H1 (cell line): ENCODE results near the gene SBSN. TPM values are rescaled to one million over a fixed set of nuclear protein-coding genes. Genes with fewer than 3 reads are reported as not detected.

Experiments used
- CTCF ChIA-PET: fragments of 300-600 bp; sonication (Branson Sonifier 250); formaldehyde crosslinking; loops from one replicate; lab custom pipeline; 2021; ENCODE audit not compliant: partially characterized antibody; lab: Charles Lee
- POLR2A ChIA-PET: fragments of 300-600 bp; sonication (Branson Sonifier 250); formaldehyde crosslinking; loops from one replicate; lab custom pipeline; 2021; ENCODE audit warnings: inconsistent platforms; ENCODE audit not compliant: partially characterized antibody; lab: Charles Lee
- DNase-seq, 2 experiments: peaks; one replicate each; pipeline versions ENCODE4 v3.0.0 to v3.0.0-alpha.2; 2010 to 2022; ENCODE audit warnings: low spot score in 2 of 2, low read depth in 1 of 2, mixed read lengths in 1 of 2
- FAIRE-seq: peaks from 2 replicates; lab custom pipeline; 2011; peaks lifted over from hg19 to GRCh38; lab: Jason Lieb, UNC
- H2AFZ ChIP-seq: 2 replicates; pipeline ENCODE4 v1.8.1; 2012; ENCODE audit warnings: low read length, inconsistent platforms
- H2AK5ac ChIP-seq: 2 replicates; pipeline ENCODE4 v1.6.1; 2013; ENCODE audit warnings: low read depth, low read length
- H2BK120ac ChIP-seq: replicated peaks from 2 replicates; pipeline ENCODE3; 2013; ENCODE audit warnings: low read depth, low read length, inconsistent platforms
- H2BK12ac ChIP-seq: 2 replicates; pipeline ENCODE4 v1.6.1; 2013; ENCODE audit warnings: low read depth, low read length
- H2BK15ac ChIP-seq: 2 replicates; pipeline ENCODE4 v1.6.1; 2013; ENCODE audit warnings: low read length
- H2BK20ac ChIP-seq: 2 replicates; pipeline ENCODE4 v1.6.1; 2013; ENCODE audit warnings: low read length
- H2BK5ac ChIP-seq: 2 replicates; pipeline ENCODE4 v1.6.1; 2013; ENCODE audit warnings: low read depth, low read length
- H3K14ac ChIP-seq: 2 replicates; pipeline ENCODE4 v1.6.1; 2013; ENCODE audit warnings: inconsistent platforms; ENCODE audit not compliant: insufficient read length
- H3K18ac ChIP-seq: 2 replicates; pipeline ENCODE4 v1.6.1; 2013; ENCODE audit warnings: low read length; ENCODE audit errors: extremely low read depth
- H3K23ac ChIP-seq: 2 replicates; pipeline ENCODE4 v1.6.1; 2013; ENCODE audit warnings: inconsistent platforms; ENCODE audit not compliant: insufficient read length
- H3K23me2 ChIP-seq: 2 replicates; pipeline ENCODE4 v1.6.1; 2013; ENCODE audit warnings: low read depth, low read length
- H3K27ac ChIP-seq: 2 replicates; pipeline ENCODE4 v1.6.1; 2011; ENCODE audit warnings: low read depth, low read length, inconsistent platforms
- H3K27me3 ChIP-seq, 4 experiments: replicated peaks in 1 of 4; 1 replicate in 1 of 4; 2 replicates in 3 of 4; pipeline versions ENCODE4 v1.6.1 to v1.8.1; 2011 to 2013; ENCODE audit warnings: low read length in 3 of 4, mild to moderate bottlenecking in 3 of 4, inconsistent platforms in 2 of 4, mixed read lengths in 2 of 4, moderate library complexity in 1 of 4; ENCODE audit not compliant: control insufficient read depth in 3 of 4, insufficient read depth in 3 of 4; ENCODE audit errors: extremely low read depth in 1 of 4
- H3K36me3 ChIP-seq, 4 experiments: 2 replicates each; pipeline versions ENCODE4 v1.6.1 to v1.8.1; 2011 to 2013; ENCODE audit warnings: mild to moderate bottlenecking in 4 of 4, low read length in 3 of 4, moderate library complexity in 2 of 4, control low read depth in 1 of 4, inconsistent platforms in 1 of 4; ENCODE audit not compliant: insufficient read depth in 4 of 4, control insufficient read depth in 2 of 4
- H3K4ac ChIP-seq: replicated peaks from 2 replicates; pipeline ENCODE3; 2013; ENCODE audit warnings: low read length, low read depth, mixed read lengths, inconsistent platforms; ENCODE audit not compliant: insufficient read length
- H3K4me1 ChIP-seq, 4 experiments: replicated peaks in 1 of 4; 1 replicate in 1 of 4; 2 replicates in 3 of 4; pipeline versions ENCODE4 v1.6.1 to v1.8.1; 2011 to 2013; ENCODE audit warnings: low read length in 3 of 4, inconsistent platforms in 2 of 4, mixed read lengths in 1 of 4; ENCODE audit not compliant: insufficient read depth in 4 of 4, control insufficient read depth in 3 of 4
- H3K4me2 ChIP-seq, 2 experiments: 2 replicates each; pipeline versions ENCODE4 v1.6.1 to v1.8.1; 2011 to 2013; ENCODE audit warnings: low read depth in 2 of 2, low read length in 2 of 2, control low read depth in 1 of 2, inconsistent platforms in 1 of 2, mild to moderate bottlenecking in 1 of 2; ENCODE audit not compliant: insufficient read depth in 1 of 2
- H3K4me3 ChIP-seq, 4 experiments: fragments of 200-600, 300-600 bp in 1 of 4; sonication (generic), shearing (Covaris generic), sonication (Bioruptor Twin) in 1 of 4; 2 replicates each; pipeline versions ENCODE4 v1.5.1 to v1.8.1; 2011 to 2016; ENCODE audit warnings: low read length in 4 of 4, low read depth in 3 of 4, control low read depth in 2 of 4, inconsistent platforms in 2 of 4, mild to moderate bottlenecking in 2 of 4, mixed read lengths in 1 of 4, moderate library complexity in 1 of 4; ENCODE audit not compliant: insufficient read depth in 2 of 4; ENCODE audit errors: extremely low read depth in 1 of 4
- H3K56ac ChIP-seq: replicated peaks from 2 replicates; pipeline ENCODE3; 2013; ENCODE audit warnings: low read depth, mild to moderate bottlenecking, mixed read lengths, low read length, inconsistent platforms; ENCODE audit not compliant: insufficient read length
- H3K79me1 ChIP-seq: 2 replicates; pipeline ENCODE4 v1.6.1; 2013; ENCODE audit warnings: low read depth, low read length, control low read depth
- H3K79me2 ChIP-seq, 2 experiments: 2 replicates each; pipeline versions ENCODE4 v1.6.1 to v1.8.1; 2012 to 2013; ENCODE audit warnings: low read length in 2 of 2, mild to moderate bottlenecking in 2 of 2, inconsistent platforms in 1 of 2; ENCODE audit not compliant: insufficient read depth in 2 of 2, control insufficient read depth in 1 of 2
- H3K9ac ChIP-seq, 4 experiments: replicated peaks in 1 of 4; 1 replicate in 1 of 4; 2 replicates in 3 of 4; pipeline versions ENCODE4 v1.6.1 to v1.8.1; 2011 to 2013; ENCODE audit warnings: low read depth in 3 of 4, low read length in 3 of 4, control low read depth in 2 of 4, mild to moderate bottlenecking in 2 of 4, moderate library complexity in 2 of 4, inconsistent platforms in 1 of 4; ENCODE audit errors: extremely low read depth in 1 of 4
- H3K9me3 ChIP-seq, 2 experiments: 2 replicates each; pipeline versions ENCODE4 v1.6.1 to v1.8.1; 2012 to 2013; ENCODE audit warnings: mild to moderate bottlenecking in 2 of 2, moderate library complexity in 2 of 2, control low read depth in 1 of 2, inconsistent platforms in 1 of 2, low read depth in 1 of 2, low read length in 1 of 2, mixed read lengths in 1 of 2; ENCODE audit not compliant: insufficient read depth in 2 of 2
- H4K20me1 ChIP-seq, 2 experiments: replicated peaks in 1 of 2; 2 replicates each; pipeline versions ENCODE3 to v1.8.1; 2011 to 2013; ENCODE audit warnings: inconsistent platforms in 2 of 2, low read length in 2 of 2, mild to moderate bottlenecking in 1 of 2; ENCODE audit not compliant: insufficient read depth in 2 of 2, control insufficient read depth in 1 of 2
- H4K5ac ChIP-seq: 2 replicates; pipeline ENCODE4 v1.6.1; 2013; ENCODE audit warnings: low read length, low read depth, mixed read lengths, inconsistent platforms; ENCODE audit not compliant: insufficient read length
- H4K8ac ChIP-seq: 2 replicates; pipeline ENCODE4 v1.8.0; 2013; ENCODE audit warnings: mild to moderate bottlenecking, moderate library complexity, low read length, inconsistent platforms; ENCODE audit not compliant: insufficient read depth; ENCODE audit errors: extremely low read depth
- H4K91ac ChIP-seq: replicated peaks from 2 replicates; pipeline ENCODE3; 2013; ENCODE audit warnings: low read length, mixed read lengths, inconsistent platforms; ENCODE audit not compliant: insufficient read length
- CBX5 ChIP-seq: fragments of 300-800, 300-1000 bp; sonication (generic); IDR thresholded peaks from 2 replicates; pipeline ENCODE4 v1.7.1; 2016; ENCODE audit warnings: antibody characterized with exemption, low read length, low read depth
- CHD2 ChIP-seq: IDR thresholded peaks from 2 replicates; pipeline ENCODE4 v1.6.1; 2012; ENCODE audit warnings: low read length, improper control_type of control experiment
- CREB1 ChIP-seq: IDR thresholded peaks from 2 replicates; pipeline ENCODE4 v1.6.1; 2012; ENCODE audit warnings: inconsistent platforms
- GABPA ChIP-seq: IDR thresholded peaks from 2 replicates; pipeline ENCODE4 v1.6.1; 2011; ENCODE audit warnings: mild to moderate bottlenecking, low read length, moderate library complexity, borderline replicate concordance; ENCODE audit not compliant: insufficient read depth
- HDAC2 ChIP-seq, 2 experiments: fragments of 300-600 bp in 1 of 2; sonication (generic) in 1 of 2; IDR thresholded peaks; 2 replicates each; pipeline ENCODE4 v1.6.1; 2011 to 2012; ENCODE audit warnings: low read depth in 2 of 2, low read length in 2 of 2, mild to moderate bottlenecking in 2 of 2, moderate library complexity in 2 of 2, borderline replicate concordance in 1 of 2, inconsistent platforms in 1 of 2
- KDM1A ChIP-seq: fragments of 200-600, 300-600 bp; sonication (generic); IDR thresholded peaks from 2 replicates; pipeline ENCODE4 v1.7.1; 2016; ENCODE audit warnings: mild to moderate bottlenecking, low read length, borderline replicate concordance
- MAFK ChIP-seq: IDR thresholded peaks from 2 replicates; pipeline ENCODE4 v1.6.1; 2012; ENCODE audit warnings: low read depth, mild to moderate bottlenecking, improper control_type of control experiment, low read length
- MAX ChIP-seq: IDR thresholded peaks from 2 replicates; pipeline ENCODE4 v1.6.1; 2012; ENCODE audit warnings: inconsistent platforms
- NRF1 ChIP-seq: IDR thresholded peaks from 2 replicates; pipeline ENCODE4 v1.6.1; 2011; ENCODE audit warnings: mild to moderate bottlenecking, low read depth, low read length, improper control_type of control experiment
- PHF8 ChIP-seq: fragments of 200-600 bp; sonication (generic); conservative IDR thresholded peaks from 2 replicates; pipeline ENCODE4 v1.7.1; 2012; ENCODE audit warnings: low read depth, mild to moderate bottlenecking, inconsistent platforms, low read length, moderate library complexity
- RBBP5 ChIP-seq: IDR thresholded peaks from 2 replicates; pipeline ENCODE4 v1.7.1; 2012; ENCODE audit warnings: low read depth, mild to moderate bottlenecking, inconsistent platforms, low read length, moderate library complexity, borderline replicate concordance
- RXRA ChIP-seq: IDR thresholded peaks from 2 replicates; pipeline ENCODE4 v1.6.1; 2011; ENCODE audit warnings: low read depth, mild to moderate bottlenecking, low read length, moderate library complexity; ENCODE audit not compliant: insufficient read depth
- YY1 ChIP-seq: IDR thresholded peaks from 2 replicates; pipeline ENCODE4 v1.6.1; 2011; ENCODE audit warnings: low read depth, mild to moderate bottlenecking, low read length
- WGBS, 2 experiments: shearing (Covaris generic) in 1 of 2; methylation state at CpG; one replicate each; pipeline versions ENCODE4 v1.1.6 to v1.1.7; 2013 to 2015; ENCODE audit warnings: low lambda C conversion rate in 2 of 2, mixed read lengths in 2 of 2, inconsistent platforms in 1 of 2, low coverage in 1 of 2, missing lambda C conversion rate in 1 of 2; ENCODE audit not compliant: insufficient replicate concordance in 2 of 2, insufficient coverage in 1 of 2, insufficient read length in 1 of 2; ENCODE audit errors: extremely low coverage in 1 of 2, missing lambda C conversion rate in 1 of 2; 5-methylcytosine and 5-hydroxymethylcytosine counted together
- polyA plus RNA-seq, 7 experiments: library from polyadenylated mRNA; depleted of rRNA in 3 of 7; stranded (reverse) in 5 of 7; unstranded in 2 of 7; fragments of >200 nt in 5 of 7; fragments of 200-250 nt in 2 of 7; gene quantifications; 1 replicate in 5 of 7; 2 replicates in 1 of 7; 4 replicates in 1 of 7; pipeline versions ENCODE4 v1.2.1 to v1.2.3, GENCODE V29; 2011 to 2013; ENCODE audit warnings: missing spikeins in 2 of 7, mixed read lengths in 2 of 7
- total RNA-seq: library from RNA; stranded (reverse); fragmentation: NEBNext Ultra II Directional; extraction: Animal tissue kit (Norgen Biotek cat#: 25700); gene quantifications from 2 replicates; pipeline ENCODE4 v1.2.1, GENCODE V29; 2021

The SBSN gene
- total and polyA plus RNA-seq, 2 of the 8 experiments (the other 6 are each of a cell fraction or from before 2014, with no cell fraction given), result not detected

- H3K23ac ChIP-seq, result no peak overlapping the region
- H3K79me2 ChIP-seq, result peaks cover 0 to 4% of the 10 kb centered on the region in 2 experiments; a peak in 1 of 4 replicates
- DNase-seq (no peak), FAIRE-seq (no peak)
- H4K20me1 ChIP-seq, result peaks cover 2 to 16% of the 10 kb centered on the region in 2 experiments
- H3K36me3 ChIP-seq, result peaks cover 26 to 68% (median 54%) of the 10 kb centered on the region in 4 experiments
- H2AK5ac ChIP-seq, result no peak overlapping the region
- H2BK5ac ChIP-seq, result no peak overlapping the region
- no peak overlapping the region for H4K91ac ChIP-seq
- H4K8ac ChIP-seq, result peak overlapping the region; percentile 51; the same call in 1 of the 2 replicates
- WGBS, 2 experiments, result 94% methylated on average over 15 of the region's 15 CpGs; no CpG with 5 or more reads in 1 of the 2 experiments
- POLR2A ChIA-PET, result interaction anchor here (1.9 to 2.6 kb wide), 3 partner anchors 8 to 12 kb away, joined by 5 to 23 read pairs (median 13); partner anchors contain the start of genes DMKN and KRTDAP
- H3K4me1 ChIP-seq, result no peaks in the 10 kb centered on the region; a peak in 2 of 7 replicates
- H2AFZ ChIP-seq, result no peak overlapping the region
- no peak overlapping the region for H2BK12ac ChIP-seq
- no peak overlapping the region for H3K27ac ChIP-seq
- H3K56ac ChIP-seq, result no peak overlapping the region
- no peak overlapping the region for H2BK20ac ChIP-seq
- no peak overlapping the region for H2BK120ac ChIP-seq
- H3K4me3 ChIP-seq, result no peak overlapping the region
- CTCF ChIA-PET, result interaction anchor here (2.0 kb wide), 1 partner anchor 10 kb away, joined by 8 read pairs; the partner anchor contains the start of gene KRTDAP
- H2BK15ac ChIP-seq, result no peak overlapping the region
- H3K27me3 ChIP-seq, result no peaks in the 10 kb centered on the region
- H3K4ac ChIP-seq, result no peak overlapping the region
- H3K9me3 ChIP-seq, result no peaks in the 10 kb centered on the region
- no peak overlapping the region for H3K9ac ChIP-seq
- no peak overlapping the region for H3K4me2 ChIP-seq
- H3K14ac ChIP-seq, result no peak overlapping the region
- H3K79me1 ChIP-seq, result no peaks in the 10 kb centered on the region; the same call in 1 of the 2 replicates
- H3K18ac ChIP-seq, result no peak overlapping the region
- no peaks in the 10 kb centered on the region for H3K23me2 ChIP-seq
- H4K5ac ChIP-seq, result no peak overlapping the region
- TF ChIP-seq RXRA, result no peak
- TF ChIP-seq YY1, result no peak
- TF ChIP-seq CHD2, result no peak
- no peak for TF ChIP-seq GABPA
- no peak for TF ChIP-seq MAX
- TF ChIP-seq CREB1, result no peak
- no peak for TF ChIP-seq KDM1A
- no peak for TF ChIP-seq HDAC2 (IDR thresholded peaks at IDR 0.05; ENCODE audit: borderline replicate concordance in 1 of 2, low read depth in 2 of 2, low read length in 2 of 2)
- TF ChIP-seq PHF8, result no peak
- no peak for TF ChIP-seq NRF1
- no peak for TF ChIP-seq RBBP5
- TF ChIP-seq MAFK, result no peak
- no peak for TF ChIP-seq CBX5
These were observed 26.4 kb downstream of the SBSN start for GRCh38 chr19:35501684-35502083.
